Measurements from ENCODE around the gene SP100. TPM values are rescaled to one million over a fixed set of nuclear protein-coding genes. Genes with fewer than 3 reads are reported as not detected.

Gene SP100
- total and polyA plus RNA-seq, 4 donors = 8.2 to 43.2 (median 21.1) TPM

GRCh38 chr2:230449901-230450467, 34.0 kb downstream of the SP100 start:
- Histone ChIP-seq H3K4me3 (ENCODE audit: low read depth, low read length) (no peak overlapping the region), H3K27me3 (ENCODE audit: control insufficient read depth, insufficient read depth, low read length) (no peaks in the 10 kb centered on the region), H3K27ac (ENCODE audit: low read depth, low read length) (no peak overlapping the region), H3K9me3 (ENCODE audit: control insufficient read depth, insufficient read depth, low read length) (no peaks in the 10 kb centered on the region), H3K4me1 (ENCODE audit: control insufficient read depth, insufficient read depth, low read length) (no peaks in the 10 kb centered on the region), H3K36me3 (ENCODE audit: control insufficient read depth, insufficient read depth, low read length) (no peaks in the 10 kb centered on the region)
- 94% methylated on average over 2 of the region's 6 CpGs for WGBS (ENCODE audit: insufficient coverage)
- DNase-seq (ENCODE audit: low read depth in 4 of 6, low spot score in 6 of 6) = no peak

DNA sequence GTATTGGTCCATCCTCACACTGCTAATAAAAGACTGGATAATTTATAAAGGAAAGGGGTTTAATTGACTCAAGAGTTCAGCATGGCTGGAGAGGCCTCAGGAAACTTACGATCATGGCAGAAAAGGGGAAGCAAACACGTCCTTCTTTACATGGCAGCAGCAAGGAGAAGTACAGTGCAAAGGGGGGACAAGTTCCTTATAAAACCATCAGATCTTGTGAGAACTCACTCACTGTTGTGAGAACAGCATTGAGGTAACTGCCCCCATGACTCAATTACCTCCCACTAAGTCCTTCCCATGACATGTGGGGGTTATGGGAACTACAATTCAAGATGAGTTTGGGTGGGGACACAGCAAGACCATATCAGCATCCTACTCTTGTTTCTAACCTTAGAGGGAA, 37.0 kb downstream of the SP100 start:
- Histone ChIP-seq H3K4me1 (ENCODE audit: control insufficient read depth, insufficient read depth, low read length) (no peaks in the 10 kb centered on the region), H3K27me3 (ENCODE audit: control insufficient read depth, insufficient read depth, low read length) (no peaks in the 10 kb centered on the region), H3K4me3 (ENCODE audit: low read depth, low read length) (no peak overlapping the region), H3K27ac (ENCODE audit: low read depth, low read length) (no peak overlapping the region), H3K9me3 (ENCODE audit: control insufficient read depth, insufficient read depth, low read length) (peaks cover 5% of the 10 kb centered on the region), H3K36me3 (ENCODE audit: control insufficient read depth, insufficient read depth, low read length) (no peaks in the 10 kb centered on the region)
- no peak for DNase-seq (ENCODE audit: low read depth in 4 of 6, low spot score in 6 of 6)
- 75% methylated on average over 1 of the region's 2 CpGs for WGBS (ENCODE audit: insufficient coverage)

DNA sequence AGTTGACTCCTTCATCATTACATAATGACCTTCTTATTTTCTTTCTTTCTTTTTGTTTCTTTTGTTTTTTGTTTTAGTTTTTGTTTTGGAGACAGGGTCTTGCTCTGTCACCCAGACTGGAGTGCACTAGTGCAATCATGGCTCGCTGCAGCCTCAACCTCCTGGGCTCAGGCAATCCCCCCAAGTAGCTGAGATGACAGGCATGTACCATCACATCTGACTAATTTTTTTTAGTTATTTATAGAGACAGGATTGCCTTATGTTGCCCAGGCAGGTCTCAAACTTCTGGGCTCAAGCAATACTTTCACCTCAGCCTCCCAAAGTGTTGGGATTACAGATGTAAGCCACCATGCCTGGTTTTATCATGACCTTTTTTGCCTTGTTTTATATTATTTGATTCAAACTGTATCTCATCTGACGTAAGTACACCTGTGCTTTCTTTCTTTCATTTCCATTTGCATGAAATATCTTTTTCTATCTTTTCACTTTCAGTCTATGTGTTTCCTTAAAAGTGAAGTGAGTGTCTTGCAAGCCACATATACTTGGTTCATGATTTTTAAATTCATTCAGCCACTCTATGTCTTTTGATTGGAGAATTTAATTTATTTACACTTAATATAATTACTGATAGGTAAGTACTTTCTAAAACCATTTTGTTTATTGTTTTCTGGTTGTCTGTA, 39.1 kb downstream of the SP100 start:
- no CpG with 5 or more reads among the region's 2 CpGs for WGBS (ENCODE audit: insufficient coverage)
- H3K4me1 ChIP-seq (ENCODE audit: control insufficient read depth, insufficient read depth, low read length) = no peaks in the 10 kb centered on the region
- no peak overlapping the region for H3K4me3 ChIP-seq (ENCODE audit: low read depth, low read length)
- H3K27ac ChIP-seq (ENCODE audit: low read depth, low read length) = no peak overlapping the region
- H3K9me3 ChIP-seq (ENCODE audit: control insufficient read depth, insufficient read depth, low read length) = peaks cover 5% of the 10 kb centered on the region
- no peaks in the 10 kb centered on the region for H3K27me3 ChIP-seq (ENCODE audit: control insufficient read depth, insufficient read depth, low read length)
- DNase-seq (ENCODE audit: low read depth in 4 of 6, low spot score in 6 of 6) = no peak
- H3K36me3 ChIP-seq (ENCODE audit: control insufficient read depth, insufficient read depth, low read length) = no peaks in the 10 kb centered on the region

GRCh38 chr2:230457073-230457768, 41.2 kb downstream of the SP100 start:
- Histone ChIP-seq H3K4me1 (ENCODE audit: control insufficient read depth, insufficient read depth, low read length) (no peaks in the 10 kb centered on the region), H3K36me3 (ENCODE audit: control insufficient read depth, insufficient read depth, low read length) (no peaks in the 10 kb centered on the region), H3K27ac (ENCODE audit: low read depth, low read length) (no peak overlapping the region), H3K27me3 (ENCODE audit: control insufficient read depth, insufficient read depth, low read length) (no peaks in the 10 kb centered on the region), H3K9me3 (ENCODE audit: control insufficient read depth, insufficient read depth, low read length) (peaks cover 5% of the 10 kb centered on the region), H3K4me3 (ENCODE audit: low read depth, low read length) (no peak overlapping the region)
- 82% methylated on average over 2 of the region's 4 CpGs for WGBS (ENCODE audit: insufficient coverage)
- DNase-seq (ENCODE audit: low read depth in 4 of 6, low spot score in 6 of 6) = no peak

DNA sequence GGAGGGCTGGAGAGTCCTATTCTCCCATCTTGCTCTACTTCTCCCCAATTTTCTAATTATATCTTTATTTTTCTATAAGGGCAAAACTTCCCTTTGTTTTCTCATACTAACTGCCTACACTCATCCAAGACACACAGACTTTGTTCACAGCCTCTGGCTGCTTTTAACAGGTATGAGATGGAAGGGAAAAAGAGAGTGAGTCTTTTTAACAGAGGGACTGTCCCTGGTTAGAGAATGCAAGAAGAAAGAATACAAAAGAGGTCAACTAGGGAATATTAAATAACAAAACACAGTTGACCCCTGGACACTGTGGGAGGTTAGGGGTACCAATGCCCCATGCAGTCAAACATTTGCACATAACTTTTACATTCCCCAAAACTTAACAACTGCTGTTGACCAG, 41.8 kb downstream of the SP100 start:
- DNase-seq (ENCODE audit: low read depth in 4 of 6, low spot score in 6 of 6) = no peak
- H3K27me3 ChIP-seq (ENCODE audit: control insufficient read depth, insufficient read depth, low read length) = no peaks in the 10 kb centered on the region
- H3K9me3 ChIP-seq (ENCODE audit: control insufficient read depth, insufficient read depth, low read length) = peaks cover 5% of the 10 kb centered on the region
- no peaks in the 10 kb centered on the region for H3K36me3 ChIP-seq (ENCODE audit: control insufficient read depth, insufficient read depth, low read length)
- no peak overlapping the region for H3K4me3 ChIP-seq (ENCODE audit: low read depth, low read length)
- H3K4me1 ChIP-seq (ENCODE audit: control insufficient read depth, insufficient read depth, low read length) = no peaks in the 10 kb centered on the region
- no peak overlapping the region for H3K27ac ChIP-seq (ENCODE audit: low read depth, low read length)

GRCh38 chr2:230459216-230459615, 43.2 kb downstream of the SP100 start:
- H3K4me1 ChIP-seq (ENCODE audit: control insufficient read depth, insufficient read depth, low read length) = no peaks in the 10 kb centered on the region
- H3K36me3 ChIP-seq (ENCODE audit: control insufficient read depth, insufficient read depth, low read length) = no peaks in the 10 kb centered on the region
- peaks cover 5% of the 10 kb centered on the region for H3K9me3 ChIP-seq (ENCODE audit: control insufficient read depth, insufficient read depth, low read length)
- no peak overlapping the region for H3K27ac ChIP-seq (ENCODE audit: low read depth, low read length)
- no peaks in the 10 kb centered on the region for H3K27me3 ChIP-seq (ENCODE audit: control insufficient read depth, insufficient read depth, low read length)
- no peak overlapping the region for H3K4me3 ChIP-seq (ENCODE audit: low read depth, low read length)
- DNase-seq (ENCODE audit: low read depth in 4 of 6, low spot score in 6 of 6) = no peak

- 90% methylated on average over 3 of the region's 4 CpGs for WGBS (ENCODE audit: insufficient coverage)
- no peak for DNase-seq (ENCODE audit: low read depth in 4 of 6, low spot score in 6 of 6)
- no peaks in the 10 kb centered on the region for H3K4me1 ChIP-seq (ENCODE audit: control insufficient read depth, insufficient read depth, low read length)
- H3K27me3 ChIP-seq (ENCODE audit: control insufficient read depth, insufficient read depth, low read length) = no peaks in the 10 kb centered on the region
- no peak overlapping the region for H3K27ac ChIP-seq (ENCODE audit: low read depth, low read length)
- no peaks in the 10 kb centered on the region for H3K36me3 ChIP-seq (ENCODE audit: control insufficient read depth, insufficient read depth, low read length)
- H3K9me3 ChIP-seq (ENCODE audit: control insufficient read depth, insufficient read depth, low read length) = no peaks in the 10 kb centered on the region
- no peak overlapping the region for H3K4me3 ChIP-seq (ENCODE audit: low read depth, low read length)
These were observed 55.1 kb downstream of the SP100 start for GRCh38 chr2:230471074-230471473.

GRCh38 chr2:230472621-230473018, 56.6 kb downstream of the SP100 start:
- no peaks in the 10 kb centered on the region for H3K4me1 ChIP-seq (ENCODE audit: control insufficient read depth, insufficient read depth, low read length)
- no peaks in the 10 kb centered on the region for H3K9me3 ChIP-seq (ENCODE audit: control insufficient read depth, insufficient read depth, low read length)
- H3K27me3 ChIP-seq (ENCODE audit: control insufficient read depth, insufficient read depth, low read length) = no peaks in the 10 kb centered on the region
- H3K27ac ChIP-seq (ENCODE audit: low read depth, low read length) = no peak overlapping the region
- DNase-seq (ENCODE audit: low read depth in 4 of 6, low spot score in 6 of 6) = no peak
- no peak overlapping the region for H3K4me3 ChIP-seq (ENCODE audit: low read depth, low read length)
- no peaks in the 10 kb centered on the region for H3K36me3 ChIP-seq (ENCODE audit: control insufficient read depth, insufficient read depth, low read length)

- H3K9me3 ChIP-seq (ENCODE audit: control insufficient read depth, insufficient read depth, low read length) = no peaks in the 10 kb centered on the region
- no peaks in the 10 kb centered on the region for H3K36me3 ChIP-seq (ENCODE audit: control insufficient read depth, insufficient read depth, low read length)
- no peak for DNase-seq (ENCODE audit: low read depth in 4 of 6, low spot score in 6 of 6)
- H3K4me1 ChIP-seq (ENCODE audit: control insufficient read depth, insufficient read depth, low read length) = no peaks in the 10 kb centered on the region
- no peak overlapping the region for H3K4me3 ChIP-seq (ENCODE audit: low read depth, low read length)
- H3K27ac ChIP-seq (ENCODE audit: low read depth, low read length) = no peak overlapping the region
- no peaks in the 10 kb centered on the region for H3K27me3 ChIP-seq (ENCODE audit: control insufficient read depth, insufficient read depth, low read length)
- 82% methylated on average over 2 of the region's 3 CpGs for WGBS (ENCODE audit: insufficient coverage)
These were observed 57.4 kb downstream of the SP100 start for GRCh38 chr2:230473378-230473777.

DNA sequence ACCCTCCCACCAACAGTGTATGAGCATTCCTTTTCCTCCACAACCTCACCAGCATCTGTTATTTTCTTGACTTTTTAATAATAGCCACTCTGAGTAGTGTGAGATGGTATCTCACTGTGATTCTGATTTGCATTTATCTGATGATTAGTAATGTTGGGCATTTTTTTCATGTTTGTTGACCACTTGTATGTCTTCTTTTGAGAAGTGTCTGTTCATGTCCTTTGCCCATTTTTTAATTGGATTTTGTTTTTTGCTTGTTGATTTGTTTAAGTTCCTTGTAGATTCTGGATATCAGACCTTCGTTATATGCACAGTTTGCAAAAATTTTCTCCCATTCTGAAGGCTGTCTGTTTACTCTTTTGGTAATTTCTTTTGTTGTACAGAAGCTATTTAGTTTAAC, 59.1 kb downstream of the SP100 start:
- Histone ChIP-seq H3K4me1 (ENCODE audit: control insufficient read depth, insufficient read depth, low read length) (no peaks in the 10 kb centered on the region), H3K27me3 (ENCODE audit: control insufficient read depth, insufficient read depth, low read length) (no peaks in the 10 kb centered on the region), H3K9me3 (ENCODE audit: control insufficient read depth, insufficient read depth, low read length) (no peaks in the 10 kb centered on the region), H3K36me3 (ENCODE audit: control insufficient read depth, insufficient read depth, low read length) (no peaks in the 10 kb centered on the region), H3K4me3 (ENCODE audit: low read depth, low read length) (no peak overlapping the region), H3K27ac (ENCODE audit: low read depth, low read length) (no peak overlapping the region)
- DNase-seq (ENCODE audit: low read depth in 4 of 6, low spot score in 6 of 6) = no peak
- WGBS (ENCODE audit: insufficient coverage) = no CpG with 5 or more reads among the region's 1 CpG
